RWPE1 (cell line): ENCODE data around the gene PDE3B.
"Not testable (repeated sequence)": the region's sequence is repeated elsewhere in the genome, so short reads cannot be mapped to it uniquely, and the experiment has no call there.

Experiments used
- CTCF ChIA-PET: fragments of 350-600 bp; sonication (Branson Sonifier 250); formaldehyde crosslinking; extraction: SDS; loops from one replicate; lab custom pipeline; 2021; lab: Yijun Ruan, JAX
- POLR2A ChIA-PET: fragments of 400-600 bp; formaldehyde crosslinking; extraction: SDS; loops from one replicate; lab custom pipeline; 2020; ENCODE audit warnings: antibody characterized with exemption; ENCODE audit not compliant: low non-redundant PET; lab: Yijun Ruan, JAX
- DNase-seq: peaks from one replicate; pipeline ENCODE4 v3.0.0; 2012; ENCODE audit warnings: low spot score
- H3K27ac ChIP-seq: fragments of 450-650 bp; 2 replicates; pipeline ENCODE4 v1.5.1; 2017
- TF ChIP-seq, protein P1 (sequence below): fragments of 450-650 bp; conservative IDR thresholded peaks from 2 replicates; pipeline ENCODE4 v1.5.1; 2017; ENCODE audit warnings: low read depth, mild to moderate bottlenecking

PDE3B gene

DNA sequence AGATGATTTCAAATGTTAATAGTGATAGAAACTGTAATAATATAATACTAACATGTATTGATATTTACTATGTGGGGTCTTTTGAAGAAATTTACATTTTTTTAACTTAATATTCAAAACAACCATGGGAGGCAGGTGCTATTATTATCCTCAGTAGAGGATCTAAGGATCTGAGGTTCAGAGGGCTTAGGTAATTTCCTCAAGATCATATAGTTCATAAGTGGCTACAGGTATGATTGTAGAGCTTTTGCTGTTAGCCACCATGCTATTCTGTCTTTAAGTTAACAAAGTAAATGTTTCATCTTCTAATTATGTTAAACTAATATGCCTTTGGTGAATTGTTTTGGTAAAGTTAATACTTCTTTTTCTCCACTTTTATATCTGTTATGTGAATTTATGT lies 83.6 kb downstream of the PDE3B start:
- no peak for DNase-seq
- ChIA-PET CTCF (no interaction called here), POLR2A (no interaction called here)
- H3K27ac ChIP-seq: no peak overlapping the region
- TF ChIP-seq, protein P1, sequence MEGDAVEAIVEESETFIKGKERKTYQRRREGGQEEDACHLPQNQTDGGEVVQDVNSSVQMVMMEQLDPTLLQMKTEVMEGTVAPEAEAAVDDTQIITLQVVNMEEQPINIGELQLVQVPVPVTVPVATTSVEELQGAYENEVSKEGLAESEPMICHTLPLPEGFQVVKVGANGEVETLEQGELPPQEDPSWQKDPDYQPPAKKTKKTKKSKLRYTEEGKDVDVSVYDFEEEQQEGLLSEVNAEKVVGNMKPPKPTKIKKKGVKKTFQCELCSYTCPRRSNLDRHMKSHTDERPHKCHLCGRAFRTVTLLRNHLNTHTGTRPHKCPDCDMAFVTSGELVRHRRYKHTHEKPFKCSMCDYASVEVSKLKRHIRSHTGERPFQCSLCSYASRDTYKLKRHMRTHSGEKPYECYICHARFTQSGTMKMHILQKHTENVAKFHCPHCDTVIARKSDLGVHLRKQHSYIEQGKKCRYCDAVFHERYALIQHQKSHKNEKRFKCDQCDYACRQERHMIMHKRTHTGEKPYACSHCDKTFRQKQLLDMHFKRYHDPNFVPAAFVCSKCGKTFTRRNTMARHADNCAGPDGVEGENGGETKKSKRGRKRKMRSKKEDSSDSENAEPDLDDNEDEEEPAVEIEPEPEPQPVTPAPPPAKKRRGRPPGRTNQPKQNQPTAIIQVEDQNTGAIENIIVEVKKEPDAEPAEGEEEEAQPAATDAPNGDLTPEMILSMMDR: no peak

DNA sequence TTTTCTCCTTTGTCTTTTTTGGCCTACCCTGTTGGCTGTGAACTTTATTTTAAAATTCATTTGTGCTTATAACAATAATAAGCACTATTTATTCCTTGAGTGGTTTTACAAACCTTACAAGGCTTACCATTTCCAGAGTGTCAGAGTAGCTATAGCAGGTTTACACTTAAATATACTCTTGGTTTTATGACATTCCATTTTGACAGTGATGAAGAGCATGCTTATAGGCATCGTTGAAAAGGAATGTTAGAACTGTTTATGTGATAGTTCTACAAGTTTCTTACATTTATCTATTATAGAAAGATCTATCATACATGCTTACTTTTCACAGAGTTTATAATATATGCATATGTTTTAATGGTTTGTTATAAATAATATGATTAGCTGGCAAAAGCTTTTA lies 84.1 kb downstream of the PDE3B start:
- DNase-seq: no peak
- TF ChIP-seq, protein P1: no peak
- POLR2A ChIA-PET: no interaction called here
- H3K27ac ChIP-seq: no peak overlapping the region
- CTCF ChIA-PET: no interaction called here

DNA sequence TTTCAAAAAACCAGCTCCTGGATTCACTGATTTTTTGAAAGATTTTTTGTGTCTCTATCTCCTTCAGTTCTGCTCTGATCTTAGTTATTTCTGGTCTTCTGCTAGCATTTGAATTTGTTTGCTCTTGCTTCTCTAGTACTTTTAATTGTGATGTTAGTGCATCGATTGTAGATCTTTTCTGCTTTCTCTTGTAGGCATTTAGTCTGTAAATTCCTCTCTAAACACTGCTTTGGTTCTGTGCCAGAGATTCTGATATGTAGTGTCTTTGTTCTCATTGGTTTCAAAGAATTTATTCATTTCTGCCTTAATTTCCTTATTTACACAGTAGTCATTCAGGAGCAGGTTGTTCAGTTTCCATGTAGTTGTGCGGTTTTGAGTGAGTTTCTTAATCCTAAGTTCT lies 96.9 kb downstream of the PDE3B start:
- H3K27ac ChIP-seq, POLR2A ChIA-PET, CTCF ChIA-PET, DNase-seq: not testable (repeated sequence)

DNA sequence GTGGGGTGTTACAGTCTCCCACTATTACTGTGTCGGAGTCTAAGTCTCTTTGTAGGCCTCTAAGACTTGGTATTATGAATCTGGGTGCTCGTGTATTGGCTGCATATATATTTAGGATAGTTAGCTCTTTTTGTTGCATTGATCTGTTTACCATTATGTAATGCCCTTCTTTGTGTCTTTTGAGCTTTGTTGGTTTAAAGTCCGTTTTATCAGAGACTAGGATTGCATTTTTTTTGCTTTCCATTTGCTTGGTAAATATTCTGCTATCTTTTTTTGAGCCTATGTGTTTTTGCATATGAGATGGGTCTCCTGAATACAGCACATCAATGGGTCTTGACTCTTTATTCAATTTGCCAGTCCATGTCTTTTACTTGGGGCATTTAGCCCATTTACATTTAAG lies 97.6 kb downstream of the PDE3B start:
- POLR2A ChIA-PET: no interaction called here
- no peak for DNase-seq
- TF ChIP-seq, protein P1: no peak
- CTCF ChIA-PET: no interaction called here
- H3K27ac ChIP-seq: no peak overlapping the region

DNA sequence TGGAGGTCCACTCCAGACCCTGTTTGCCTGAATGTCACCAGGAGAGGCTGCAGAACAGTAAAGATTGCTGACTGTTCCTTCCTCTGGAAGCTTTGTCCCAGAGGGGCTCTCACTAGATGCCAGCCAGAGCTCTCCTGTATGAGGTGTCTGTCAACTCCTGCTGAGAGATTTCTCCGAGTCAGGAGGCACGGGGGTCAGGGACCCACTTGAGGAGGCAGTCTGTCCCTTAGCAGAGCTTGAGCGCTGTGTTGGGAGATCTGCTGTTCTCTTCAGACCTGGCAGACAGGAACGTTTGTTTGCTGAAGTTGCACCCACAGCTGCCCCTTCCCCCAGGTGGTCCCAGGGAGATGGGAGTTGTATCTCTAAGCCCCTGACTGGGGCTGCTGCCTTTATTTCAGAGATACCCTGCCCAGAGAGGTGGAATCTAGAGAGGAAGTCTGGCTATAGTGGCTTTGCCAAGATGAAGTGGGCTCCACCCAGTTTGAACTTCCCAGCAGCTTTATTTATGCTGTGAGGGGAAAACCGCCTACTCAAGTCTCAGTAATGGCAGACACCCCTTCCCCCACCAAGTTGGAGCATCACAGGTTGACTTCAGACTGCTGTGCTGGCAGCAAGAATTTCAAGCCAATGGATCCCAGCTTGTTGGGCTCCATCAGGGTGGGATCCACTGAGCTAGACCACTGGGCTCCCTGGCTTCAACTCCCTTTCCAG lies 99.4 kb downstream of the PDE3B start:
- no peak for DNase-seq
- POLR2A ChIA-PET: no interaction called here
- H3K27ac ChIP-seq: no peak overlapping the region
- TF ChIP-seq, protein P1: no peak
- CTCF ChIA-PET: interaction anchor here (0.7 kb wide), 1 partner anchor 1726 kb away, joined by 3 read pairs; no protein-coding TSS in a partner anchor

DNA sequence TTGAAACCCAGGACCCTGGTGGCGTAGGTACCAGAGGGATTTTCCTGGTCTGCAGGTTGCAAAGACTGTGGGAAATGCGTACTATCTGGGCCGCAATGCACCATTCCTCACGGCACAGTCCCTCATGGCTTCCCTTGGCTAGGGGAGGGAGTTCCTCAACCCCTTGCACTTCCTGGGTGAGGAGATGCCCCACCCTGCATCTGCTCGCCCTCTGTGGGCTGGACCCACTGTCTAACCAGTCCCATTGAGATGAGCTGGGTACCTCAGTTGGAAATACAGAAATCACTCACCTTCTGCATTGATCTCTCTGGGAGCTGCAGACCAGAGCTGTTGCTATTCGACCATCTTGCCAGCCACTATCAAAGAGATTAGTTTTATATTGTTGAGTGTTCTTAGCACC lies 100.1 kb downstream of the PDE3B start:
- POLR2A ChIA-PET: not testable (repeated sequence)

DNA sequence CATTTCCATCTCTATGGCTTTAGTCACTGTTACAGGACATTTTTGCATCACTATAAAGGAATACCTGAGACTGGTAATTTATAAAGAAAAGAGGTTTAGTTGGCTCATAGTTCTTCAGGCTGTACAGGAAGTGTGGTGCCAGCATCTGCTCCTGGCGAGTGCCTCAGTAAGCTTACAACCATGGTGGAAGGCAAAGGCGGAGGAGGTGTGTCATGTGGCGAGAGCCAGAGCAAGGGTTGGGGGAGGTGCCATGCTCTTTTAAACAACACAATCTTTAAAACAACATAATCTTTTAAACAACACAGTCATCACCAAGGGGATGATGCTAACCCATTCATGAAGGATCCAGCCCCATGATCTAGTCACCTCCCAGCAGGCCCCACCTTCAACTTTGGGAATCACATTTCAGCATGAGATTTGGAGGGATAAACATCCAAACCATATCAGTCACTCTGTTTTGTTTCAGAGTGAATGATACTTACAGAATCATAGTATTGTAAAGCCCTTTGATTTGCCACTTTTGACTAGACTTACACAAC lies 103.3 kb downstream of the PDE3B start:
- TF ChIP-seq, protein P1: no peak
- ChIA-PET CTCF (no interaction called here), POLR2A (no interaction called here)
- no peak overlapping the region for H3K27ac ChIP-seq
- DNase-seq: no peak

More for the DNA sequence above, 100.1 kb downstream of the PDE3B start:
- H3K27ac ChIP-seq, DNase-seq: not testable (repeated sequence)
- CTCF ChIA-PET: interaction anchor here (0.7 kb wide), 1 partner anchor 1726 kb away, joined by 3 read pairs; no protein-coding TSS in a partner anchor
